GM23338 (cell line): ENCODE results near the gene APOL2. TPM values are rescaled to one million over a fixed set of nuclear protein-coding genes. Genes with fewer than 3 reads are reported as not detected.

ENCODE experiments used
- ATAC-seq: fragments of 200-7000 bp; cut with Tn5 transposase; 3 replicates; pipeline ENCODE4 v1.9.1; 2020
- DNase-seq: peaks from one replicate; pipeline ENCODE4 v3.0.0-alpha.2; 2015; ENCODE audit warnings: low spot score
- H2AFZ ChIP-seq: fragments of 200-600 bp; sonication (generic); 2 replicates; pipeline ENCODE4 v1.8.0; 2016; ENCODE audit warnings: antibody characterized with exemption, mild to moderate bottlenecking, moderate library complexity
- H3F3A ChIP-seq: fragments of 200-600 bp; sonication (generic); replicated peaks from 2 replicates; pipeline ENCODE4 v1.8.0; 2017; ENCODE audit warnings: antibody characterized with exemption, mixed run types, low read depth
- H3K27ac ChIP-seq: fragments of 200-600 bp; sonication (generic); 2 replicates; pipeline ENCODE4 v1.6.1; 2016; ENCODE audit warnings: low read depth
- H3K27me3 ChIP-seq: fragments of 200-600 bp; sonication (generic); 2 replicates; pipeline ENCODE4 v1.8.0; 2016; ENCODE audit warnings: mild to moderate bottlenecking, mixed run types, moderate library complexity; ENCODE audit not compliant: insufficient read depth
- H3K36me3 ChIP-seq: fragments of 200-600 bp; sonication (generic); 2 replicates; pipeline ENCODE4 v1.8.0; 2016; ENCODE audit warnings: mild to moderate bottlenecking; ENCODE audit not compliant: insufficient read depth
- H3K4me1 ChIP-seq: fragments of 200-600 bp; sonication (generic); 2 replicates; pipeline ENCODE4 v1.8.0; 2016; ENCODE audit warnings: mild to moderate bottlenecking, moderate library complexity; ENCODE audit not compliant: insufficient read depth
- H3K4me2 ChIP-seq: fragments of 200-600 bp; sonication (generic); 2 replicates; pipeline ENCODE4 v1.7.1; 2017; ENCODE audit warnings: mixed run types
- H3K4me3 ChIP-seq: fragments of 200-600 bp; sonication (generic); 2 replicates; pipeline ENCODE4 v1.6.1; 2016; ENCODE audit warnings: mixed run types
- H3K79me2 ChIP-seq: fragments of 200-600 bp; sonication (generic); replicated peaks from 2 replicates; pipeline ENCODE4 v1.8.0; 2017; ENCODE audit warnings: mild to moderate bottlenecking; ENCODE audit not compliant: insufficient read depth
- H3K9me2 ChIP-seq: fragments of 200-600 bp; sonication (generic); 2 replicates; pipeline ENCODE4 v1.8.0; 2017; ENCODE audit not compliant: insufficient read depth
- H4K20me1 ChIP-seq: fragments of 200-600 bp; sonication (generic); replicated peaks from 2 replicates; pipeline ENCODE4 v1.8.0; 2017; ENCODE audit warnings: mild to moderate bottlenecking; ENCODE audit not compliant: insufficient read depth
- H3K27ac Mint-ChIP-seq: 2 replicates; pipeline ENCODE4 v1.8.0; 2020; ENCODE audit warnings: inconsistent platforms, mild to moderate bottlenecking, moderate library complexity, mixed read lengths
- H3K27me3 Mint-ChIP-seq: 3 replicates; pipeline ENCODE4 v1.8.0; 2022; ENCODE audit warnings: low read depth, mild to moderate bottlenecking, moderate library complexity, mixed read lengths, inconsistent platforms; ENCODE audit not compliant: insufficient read depth, poor library complexity
- H3K36me3 Mint-ChIP-seq: 3 replicates; pipeline ENCODE4 v1.8.0; 2021; ENCODE audit warnings: low read depth, mild to moderate bottlenecking, inconsistent platforms, moderate library complexity, mixed read lengths
- H3K4me1 Mint-ChIP-seq: 3 replicates; pipeline ENCODE4 v1.8.0; 2020; ENCODE audit warnings: mild to moderate bottlenecking, inconsistent platforms, mixed read lengths
- H3K4me3 Mint-ChIP-seq: 3 replicates; pipeline ENCODE4 v1.8.0; 2021; ENCODE audit warnings: moderate library complexity, mild to moderate bottlenecking, inconsistent platforms, mixed read lengths
- H3K9me3 Mint-ChIP-seq: 3 replicates; pipeline ENCODE4 v1.8.0; 2020; ENCODE audit warnings: moderate library complexity, mild to moderate bottlenecking, inconsistent platforms, mixed read lengths
- CREB1 ChIP-seq: fragments of 250-450 bp; sonication (Bioruptor Pico); IDR thresholded peaks from 2 replicates; pipeline ENCODE4 v1.5.0; 2020; ENCODE audit warnings: low read depth, mild to moderate bottlenecking, moderate library complexity
- EZH2 ChIP-seq: fragments of 200-600 bp; sonication (generic); IDR thresholded peaks from one replicate; pipeline ENCODE4 v1.8.0; 2017; ENCODE audit warnings: antibody characterized with exemption, mild to moderate bottlenecking, low read depth; ENCODE audit not compliant: unreplicated experiment
- EZH2phosphoT487 ChIP-seq: fragments of 200-600 bp; sonication (generic); IDR thresholded peaks from one replicate; pipeline ENCODE4 v1.8.1; 2018; ENCODE audit warnings: antibody characterized with exemption; ENCODE audit not compliant: unreplicated experiment
- JUNB ChIP-seq: IDR thresholded peaks from one replicate; pipeline ENCODE4 v1.6.1; 2016; ENCODE audit warnings: antibody characterized with exemption; ENCODE audit not compliant: unreplicated experiment
- NANOG ChIP-seq: IDR thresholded peaks from 2 replicates; pipeline ENCODE4 v1.6.1; 2016; ENCODE audit warnings: antibody characterized with exemption, borderline replicate concordance
- POLR2AphosphoS5 ChIP-seq: IDR thresholded peaks from 2 replicates; pipeline ENCODE4 v1.6.1; 2016; ENCODE audit warnings: antibody characterized with exemption, low read depth
- REST ChIP-seq: IDR thresholded peaks from one replicate; pipeline ENCODE4 v1.6.1; 2018; ENCODE audit warnings: antibody characterized with exemption; ENCODE audit not compliant: unreplicated experiment
- STAT1 ChIP-seq: IDR thresholded peaks from one replicate; pipeline ENCODE4 v1.6.1; 2016; ENCODE audit warnings: antibody characterized with exemption; ENCODE audit not compliant: unreplicated experiment
- ZNF114 ChIP-seq: fragments of 250-450 bp; sonication (Bioruptor Pico); IDR thresholded peaks from 2 replicates; pipeline ENCODE4 v1.5.0; 2020; ENCODE audit warnings: mild to moderate bottlenecking, moderate library complexity
- ZNF331 ChIP-seq: fragments of 250-450 bp; sonication (Bioruptor Pico); IDR thresholded peaks from 2 replicates; pipeline ENCODE4 v1.5.0; 2020; ENCODE audit warnings: low read depth, mild to moderate bottlenecking, moderate library complexity
- polyA plus RNA-seq: library from polyadenylated mRNA; unstranded; fragments of >200 nt; fragmentation: Nextera tagmentation; extraction: Ambion mirVana; gene quantifications from 2 replicates; pipeline ENCODE4 v1.2.1, GENCODE V29; 2016
- total RNA-seq: library from RNA; depleted of rRNA; stranded (reverse); fragments of >200 nt; shearing (Covaris generic); gene quantifications from 2 replicates; pipeline ENCODE4 v1.2.3, GENCODE V29; 2014
- TF ChIP-seq, protein P1 (sequence below): IDR thresholded peaks from 2 replicates; pipeline ENCODE4 v1.6.1; 2016; ENCODE audit warnings: antibody characterized with exemption
- TF ChIP-seq, protein P2 (sequence below): fragments of 250-450 bp; sonication (Bioruptor Pico); IDR thresholded peaks from 2 replicates; pipeline ENCODE4 v1.5.0; 2020; ENCODE audit warnings: mild to moderate bottlenecking, moderate library complexity
- TF ChIP-seq, protein P3 (sequence below), 2 experiments: fragments of 200-600 bp in 1 of 2; sonication (generic) in 1 of 2; conservative IDR thresholded peaks; 2 replicates each; pipeline versions ENCODE4 v1.5.1 to v1.6.1; 2016 to 2017; ENCODE audit warnings: antibody characterized with exemption in 2 of 2, low read depth in 2 of 2, mild to moderate bottlenecking in 2 of 2, moderate library complexity in 1 of 2

Gene APOL2
- total and polyA plus RNA-seq, 2 experiments from 2014 or later = 5.5 to 10.4 TPM

DNA sequence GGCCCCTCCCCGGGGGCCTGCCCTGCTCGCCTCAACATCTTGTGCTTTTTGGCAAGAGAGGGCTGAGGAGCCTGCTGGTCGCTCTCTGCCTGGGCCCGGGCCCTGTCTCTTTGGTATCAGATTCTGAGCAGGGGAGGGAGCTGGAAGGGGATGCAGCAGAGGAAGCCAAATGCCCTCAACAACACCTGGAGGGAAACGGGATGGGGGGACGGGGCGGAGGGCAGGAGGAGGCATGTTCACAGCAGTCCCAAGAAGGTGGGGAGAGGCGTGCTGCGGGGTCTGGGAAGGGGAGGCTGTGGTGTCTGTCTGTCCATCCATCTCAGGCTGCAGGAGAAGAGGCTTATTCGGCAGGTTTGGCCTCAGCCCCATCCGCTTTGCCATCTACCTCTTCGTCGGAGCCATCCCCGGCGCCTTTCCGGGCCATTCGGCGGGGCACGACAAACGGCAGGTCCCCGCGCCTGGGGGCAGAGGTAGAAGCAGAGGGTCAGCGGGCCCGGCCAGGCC lies 43.1 kb upstream of the APOL2 start:
- H3K4me3 Mint-ChIP-seq = no peak overlapping the region
- no peak for DNase-seq
- no peaks in the 10 kb centered on the region for H3K79me2 ChIP-seq
- H3K27me3 ChIP-seq = no peaks in the 10 kb centered on the region
- no peak overlapping the region for H3K4me2 ChIP-seq
- H3K36me3 ChIP-seq = peaks cover 44% of the 10 kb centered on the region
- peaks cover 13% of the 10 kb centered on the region for H3K4me1 Mint-ChIP-seq
- H3K4me1 ChIP-seq = 0 out of 2 replicates have a peak, but pooled peaks cover 5% of the 10 kb centered on the region
- no peak overlapping the region for H3K27ac Mint-ChIP-seq
- peaks cover 5% of the 10 kb centered on the region for H3K27me3 Mint-ChIP-seq
- H3K9me2 ChIP-seq = no peaks in the 10 kb centered on the region
- peaks cover 65% of the 10 kb centered on the region for H3K36me3 Mint-ChIP-seq
- no peak overlapping the region for H2AFZ ChIP-seq
- H4K20me1 ChIP-seq = no peaks in the 10 kb centered on the region; the same call in none of the 2 replicates
- H3K4me3 ChIP-seq = no peak overlapping the region
- no peak for ATAC-seq
- H3K9me3 Mint-ChIP-seq = peaks cover 2% of the 10 kb centered on the region; the same call in 2 of the 3 replicates
- 0 out of 2 replicates have a peak, but pooled peaks cover 15% of the 10 kb centered on the region for H3F3A ChIP-seq
- TF ChIP-seq REST = no peak
- TF ChIP-seq, protein P1, sequence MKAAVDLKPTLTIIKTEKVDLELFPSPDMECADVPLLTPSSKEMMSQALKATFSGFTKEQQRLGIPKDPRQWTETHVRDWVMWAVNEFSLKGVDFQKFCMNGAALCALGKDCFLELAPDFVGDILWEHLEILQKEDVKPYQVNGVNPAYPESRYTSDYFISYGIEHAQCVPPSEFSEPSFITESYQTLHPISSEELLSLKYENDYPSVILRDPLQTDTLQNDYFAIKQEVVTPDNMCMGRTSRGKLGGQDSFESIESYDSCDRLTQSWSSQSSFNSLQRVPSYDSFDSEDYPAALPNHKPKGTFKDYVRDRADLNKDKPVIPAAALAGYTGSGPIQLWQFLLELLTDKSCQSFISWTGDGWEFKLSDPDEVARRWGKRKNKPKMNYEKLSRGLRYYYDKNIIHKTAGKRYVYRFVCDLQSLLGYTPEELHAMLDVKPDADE = no peak
- no peak for TF ChIP-seq NANOG
- TF ChIP-seq, protein P2, sequence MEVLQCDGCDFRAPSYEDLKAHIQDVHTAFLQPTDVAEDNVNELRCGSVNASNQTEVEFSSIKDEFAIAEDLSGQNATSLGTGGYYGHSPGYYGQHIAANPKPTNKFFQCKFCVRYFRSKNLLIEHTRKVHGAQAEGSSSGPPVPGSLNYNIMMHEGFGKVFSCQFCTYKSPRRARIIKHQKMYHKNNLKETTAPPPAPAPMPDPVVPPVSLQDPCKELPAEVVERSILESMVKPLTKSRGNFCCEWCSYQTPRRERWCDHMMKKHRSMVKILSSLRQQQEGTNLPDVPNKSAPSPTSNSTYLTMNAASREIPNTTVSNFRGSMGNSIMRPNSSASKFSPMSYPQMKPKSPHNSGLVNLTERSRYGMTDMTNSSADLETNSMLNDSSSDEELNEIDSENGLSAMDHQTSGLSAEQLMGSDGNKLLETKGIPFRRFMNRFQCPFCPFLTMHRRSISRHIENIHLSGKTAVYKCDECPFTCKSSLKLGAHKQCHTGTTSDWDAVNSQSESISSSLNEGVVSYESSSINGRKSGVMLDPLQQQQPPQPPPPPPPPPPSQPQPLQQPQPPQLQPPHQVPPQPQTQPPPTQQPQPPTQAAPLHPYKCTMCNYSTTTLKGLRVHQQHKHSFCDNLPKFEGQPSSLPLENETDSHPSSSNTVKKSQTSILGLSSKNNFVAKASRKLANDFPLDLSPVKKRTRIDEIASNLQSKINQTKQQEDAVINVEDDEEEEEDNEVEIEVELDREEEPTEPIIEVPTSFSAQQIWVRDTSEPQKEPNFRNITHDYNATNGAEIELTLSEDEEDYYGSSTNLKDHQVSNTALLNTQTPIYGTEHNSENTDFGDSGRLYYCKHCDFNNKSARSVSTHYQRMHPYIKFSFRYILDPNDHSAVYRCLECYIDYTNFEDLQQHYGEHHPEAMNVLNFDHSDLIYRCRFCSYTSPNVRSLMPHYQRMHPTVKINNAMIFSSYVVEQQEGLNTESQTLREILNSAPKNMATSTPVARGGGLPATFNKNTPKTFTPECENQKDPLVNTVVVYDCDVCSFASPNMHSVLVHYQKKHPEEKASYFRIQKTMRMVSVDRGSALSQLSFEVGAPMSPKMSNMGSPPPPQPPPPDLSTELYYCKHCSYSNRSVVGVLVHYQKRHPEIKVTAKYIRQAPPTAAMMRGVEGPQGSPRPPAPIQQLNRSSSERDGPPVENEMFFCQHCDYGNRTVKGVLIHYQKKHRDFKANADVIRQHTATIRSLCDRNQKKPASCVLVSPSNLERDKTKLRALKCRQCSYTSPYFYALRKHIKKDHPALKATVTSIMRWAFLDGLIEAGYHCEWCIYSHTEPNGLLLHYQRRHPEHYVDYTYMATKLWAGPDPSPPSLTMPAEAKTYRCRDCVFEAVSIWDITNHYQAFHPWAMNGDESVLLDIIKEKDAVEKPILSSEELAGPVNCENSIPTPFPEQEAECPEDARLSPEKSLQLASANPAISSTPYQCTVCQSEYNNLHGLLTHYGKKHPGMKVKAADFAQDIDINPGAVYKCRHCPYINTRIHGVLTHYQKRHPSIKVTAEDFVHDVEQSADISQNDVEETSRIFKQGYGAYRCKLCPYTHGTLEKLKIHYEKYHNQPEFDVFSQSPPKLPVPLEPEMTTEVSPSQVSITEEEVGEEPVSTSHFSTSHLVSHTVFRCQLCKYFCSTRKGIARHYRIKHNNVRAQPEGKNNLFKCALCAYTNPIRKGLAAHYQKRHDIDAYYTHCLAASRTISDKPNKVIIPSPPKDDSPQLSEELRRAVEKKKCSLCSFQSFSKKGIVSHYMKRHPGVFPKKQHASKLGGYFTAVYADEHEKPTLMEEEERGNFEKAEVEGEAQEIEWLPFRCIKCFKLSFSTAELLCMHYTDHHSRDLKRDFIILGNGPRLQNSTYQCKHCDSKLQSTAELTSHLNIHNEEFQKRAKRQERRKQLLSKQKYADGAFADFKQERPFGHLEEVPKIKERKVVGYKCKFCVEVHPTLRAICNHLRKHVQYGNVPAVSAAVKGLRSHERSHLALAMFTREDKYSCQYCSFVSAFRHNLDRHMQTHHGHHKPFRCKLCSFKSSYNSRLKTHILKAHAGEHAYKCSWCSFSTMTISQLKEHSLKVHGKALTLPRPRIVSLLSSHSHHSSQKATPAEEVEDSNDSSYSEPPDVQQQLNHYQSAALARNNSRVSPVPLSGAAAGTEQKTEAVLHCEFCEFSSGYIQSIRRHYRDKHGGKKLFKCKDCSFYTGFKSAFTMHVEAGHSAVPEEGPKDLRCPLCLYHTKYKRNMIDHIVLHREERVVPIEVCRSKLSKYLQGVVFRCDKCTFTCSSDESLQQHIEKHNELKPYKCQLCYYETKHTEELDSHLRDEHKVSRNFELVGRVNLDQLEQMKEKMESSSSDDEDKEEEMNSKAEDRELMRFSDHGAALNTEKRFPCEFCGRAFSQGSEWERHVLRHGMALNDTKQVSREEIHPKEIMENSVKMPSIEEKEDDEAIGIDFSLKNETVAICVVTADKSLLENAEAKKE = no peak
- TF ChIP-seq CREB1 (CRISPR knock-in tag) = no peak
- TF ChIP-seq ZNF331 (CRISPR knock-in tag) = no peak
- TF ChIP-seq, protein P3, sequence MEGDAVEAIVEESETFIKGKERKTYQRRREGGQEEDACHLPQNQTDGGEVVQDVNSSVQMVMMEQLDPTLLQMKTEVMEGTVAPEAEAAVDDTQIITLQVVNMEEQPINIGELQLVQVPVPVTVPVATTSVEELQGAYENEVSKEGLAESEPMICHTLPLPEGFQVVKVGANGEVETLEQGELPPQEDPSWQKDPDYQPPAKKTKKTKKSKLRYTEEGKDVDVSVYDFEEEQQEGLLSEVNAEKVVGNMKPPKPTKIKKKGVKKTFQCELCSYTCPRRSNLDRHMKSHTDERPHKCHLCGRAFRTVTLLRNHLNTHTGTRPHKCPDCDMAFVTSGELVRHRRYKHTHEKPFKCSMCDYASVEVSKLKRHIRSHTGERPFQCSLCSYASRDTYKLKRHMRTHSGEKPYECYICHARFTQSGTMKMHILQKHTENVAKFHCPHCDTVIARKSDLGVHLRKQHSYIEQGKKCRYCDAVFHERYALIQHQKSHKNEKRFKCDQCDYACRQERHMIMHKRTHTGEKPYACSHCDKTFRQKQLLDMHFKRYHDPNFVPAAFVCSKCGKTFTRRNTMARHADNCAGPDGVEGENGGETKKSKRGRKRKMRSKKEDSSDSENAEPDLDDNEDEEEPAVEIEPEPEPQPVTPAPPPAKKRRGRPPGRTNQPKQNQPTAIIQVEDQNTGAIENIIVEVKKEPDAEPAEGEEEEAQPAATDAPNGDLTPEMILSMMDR (conservative IDR thresholded peaks at IDR 0.05; ENCODE audit: low read depth in 2 of 2) = no peak
- no peak for TF ChIP-seq ZNF114 (CRISPR knock-in tag)
- no peak for TF ChIP-seq POLR2AphosphoS5
- no peak for TF ChIP-seq EZH2
- TF ChIP-seq JUNB = no peak
- no peak for TF ChIP-seq STAT1
- TF ChIP-seq EZH2phosphoT487 = no peak
- H3K27ac ChIP-seq = no peak overlapping the region
